IMR-90 (cell line): ENCODE results near the gene KCNIP1.

Experiments
- FOS ChIP-seq: fragments of 150-350 bp; IDR thresholded peaks from 2 replicates; pipeline ENCODE4 v1.6.1; 2016; ENCODE audit warnings: low read depth, low read length
- NFE2L2 ChIP-seq: fragments of 150-350 bp; IDR thresholded peaks from 2 replicates; pipeline ENCODE4 v1.6.1; 2016; ENCODE audit warnings: low read depth, mild to moderate bottlenecking, low read length
- POLR2A ChIP-seq: IDR thresholded peaks from 2 replicates; pipeline ENCODE4 v1.6.1; 2012; ENCODE audit warnings: mild to moderate bottlenecking, low read depth, low read length
- SMC3 ChIP-seq: fragments of 150-350 bp; IDR thresholded peaks from 2 replicates; pipeline ENCODE4 v1.6.1; 2016; ENCODE audit warnings: low read depth, mild to moderate bottlenecking, antibody characterized with exemption, low read length, moderate library complexity
- TF ChIP-seq, protein P1 (sequence below): conservative IDR thresholded peaks from 2 replicates; pipeline ENCODE4 v1.5.1; 2012; ENCODE audit warnings: mild to moderate bottlenecking, low read depth, low read length, improper control_type of control experiment

DNA sequence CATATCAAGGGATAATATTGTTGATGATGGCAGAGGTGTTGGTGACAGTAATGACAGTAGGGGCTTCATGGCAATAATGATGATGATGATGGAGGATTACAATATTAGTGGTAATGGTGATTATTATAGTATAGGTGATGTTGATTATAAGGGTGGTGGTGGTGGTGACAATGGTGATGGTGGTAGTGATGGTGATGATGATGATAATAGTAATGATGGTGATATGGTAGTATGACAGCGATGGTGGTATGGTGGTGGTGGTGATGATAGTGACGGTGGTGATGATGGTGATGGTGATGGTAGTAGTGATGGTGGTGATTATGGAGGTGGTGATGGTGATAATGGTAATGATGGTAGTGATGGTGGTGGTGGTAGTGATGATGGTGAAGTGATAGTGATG is 13.6 kb downstream of the KCNIP1 start:
- TF ChIP-seq, protein P1, sequence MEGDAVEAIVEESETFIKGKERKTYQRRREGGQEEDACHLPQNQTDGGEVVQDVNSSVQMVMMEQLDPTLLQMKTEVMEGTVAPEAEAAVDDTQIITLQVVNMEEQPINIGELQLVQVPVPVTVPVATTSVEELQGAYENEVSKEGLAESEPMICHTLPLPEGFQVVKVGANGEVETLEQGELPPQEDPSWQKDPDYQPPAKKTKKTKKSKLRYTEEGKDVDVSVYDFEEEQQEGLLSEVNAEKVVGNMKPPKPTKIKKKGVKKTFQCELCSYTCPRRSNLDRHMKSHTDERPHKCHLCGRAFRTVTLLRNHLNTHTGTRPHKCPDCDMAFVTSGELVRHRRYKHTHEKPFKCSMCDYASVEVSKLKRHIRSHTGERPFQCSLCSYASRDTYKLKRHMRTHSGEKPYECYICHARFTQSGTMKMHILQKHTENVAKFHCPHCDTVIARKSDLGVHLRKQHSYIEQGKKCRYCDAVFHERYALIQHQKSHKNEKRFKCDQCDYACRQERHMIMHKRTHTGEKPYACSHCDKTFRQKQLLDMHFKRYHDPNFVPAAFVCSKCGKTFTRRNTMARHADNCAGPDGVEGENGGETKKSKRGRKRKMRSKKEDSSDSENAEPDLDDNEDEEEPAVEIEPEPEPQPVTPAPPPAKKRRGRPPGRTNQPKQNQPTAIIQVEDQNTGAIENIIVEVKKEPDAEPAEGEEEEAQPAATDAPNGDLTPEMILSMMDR = no peak
- no peak for TF ChIP-seq FOS
- no peak for TF ChIP-seq NFE2L2
- TF ChIP-seq POLR2A = no peak
- TF ChIP-seq SMC3 = no peak
